Measurements from ENCODE around the gene FHIT.

DNA sequence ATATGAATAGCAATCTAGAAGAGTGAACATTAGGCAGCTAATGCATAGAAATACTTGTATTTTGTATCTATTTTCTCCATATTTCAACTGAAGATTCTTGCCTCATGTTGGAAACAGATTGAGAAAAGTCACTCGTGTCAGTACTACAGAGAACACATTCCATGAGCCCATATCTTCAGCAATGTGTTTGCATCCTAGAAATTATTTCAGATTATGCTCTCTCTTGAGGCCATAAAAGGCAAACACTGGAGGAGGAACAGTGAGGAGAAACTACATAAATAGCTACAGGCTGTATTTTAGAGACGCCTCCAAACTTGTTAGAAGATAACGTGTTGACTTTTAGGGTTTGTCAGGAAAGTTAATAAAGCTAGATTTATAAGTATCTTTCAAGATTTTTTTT lies 906.9 kb downstream of the FHIT start:
- TF ChIP-seq, protein P1, sequence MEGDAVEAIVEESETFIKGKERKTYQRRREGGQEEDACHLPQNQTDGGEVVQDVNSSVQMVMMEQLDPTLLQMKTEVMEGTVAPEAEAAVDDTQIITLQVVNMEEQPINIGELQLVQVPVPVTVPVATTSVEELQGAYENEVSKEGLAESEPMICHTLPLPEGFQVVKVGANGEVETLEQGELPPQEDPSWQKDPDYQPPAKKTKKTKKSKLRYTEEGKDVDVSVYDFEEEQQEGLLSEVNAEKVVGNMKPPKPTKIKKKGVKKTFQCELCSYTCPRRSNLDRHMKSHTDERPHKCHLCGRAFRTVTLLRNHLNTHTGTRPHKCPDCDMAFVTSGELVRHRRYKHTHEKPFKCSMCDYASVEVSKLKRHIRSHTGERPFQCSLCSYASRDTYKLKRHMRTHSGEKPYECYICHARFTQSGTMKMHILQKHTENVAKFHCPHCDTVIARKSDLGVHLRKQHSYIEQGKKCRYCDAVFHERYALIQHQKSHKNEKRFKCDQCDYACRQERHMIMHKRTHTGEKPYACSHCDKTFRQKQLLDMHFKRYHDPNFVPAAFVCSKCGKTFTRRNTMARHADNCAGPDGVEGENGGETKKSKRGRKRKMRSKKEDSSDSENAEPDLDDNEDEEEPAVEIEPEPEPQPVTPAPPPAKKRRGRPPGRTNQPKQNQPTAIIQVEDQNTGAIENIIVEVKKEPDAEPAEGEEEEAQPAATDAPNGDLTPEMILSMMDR (conservative IDR thresholded peaks at IDR 0.05; ENCODE audit: low read depth, low read length), result no peak
- TF ChIP-seq EZH2 (IDR thresholded peaks at IDR 0.05; ENCODE audit: low read length, unreplicated experiment) (no peak), EZH2phosphoT487 (IDR thresholded peaks at IDR 0.05; ENCODE audit: borderline replicate concordance, low read length) (no peak)

All from PC-3 (cell line).